ENCODE data around the gene AKAP1. TPM values are rescaled to one million over a fixed set of nuclear protein-coding genes. Genes with fewer than 3 reads are reported as not detected.

The AKAP1 gene
- total and polyA plus RNA-seq, 2 of the 8 experiments (the other 6 are each of a cell fraction or from before 2014, with no cell fraction given) = 120 to 156 TPM

- TF ChIP-seq SP4 (IDR thresholded peaks at IDR 0.05; ENCODE audit: low read length) = no peak
- no peak for TF ChIP-seq RNF2 (IDR thresholded peaks at IDR 0.05; ENCODE audit: borderline replicate concordance, low read depth, low read length, missing control alignments, poor library complexity, severe bottlenecking)
- no peak for TF ChIP-seq EZH2 (IDR thresholded peaks at IDR 0.05; ENCODE audit: low read depth, low read length, severe bottlenecking)
These were observed 17.3 kb upstream of the AKAP1 start (continued) for GRCh38 chr17:57067781-57068180.

Data from H1 (cell line).